Suprapubic skin (tissue), 4 donors: ENCODE results near the gene ADCY3.

Experiments used
- CTCF ChIP-seq, 2 donors: fragments of 200-600 bp in 1 of 2; fragments of 450-650 bp in 1 of 2; sonication (generic) in 1 of 2; IDR thresholded peaks; one replicate each; pipeline ENCODE4 v1.5.1; 2016 to 2019; ENCODE audit warnings: antibody characterized with exemption in 2 of 2, mild to moderate bottlenecking in 1 of 2, moderate library complexity in 1 of 2
- EP300 ChIP-seq: sonication (generic); formaldehyde crosslinking; IDR thresholded peaks from one replicate; pipeline ENCODE4 v1.6.1; 2017; ENCODE audit warnings: antibody characterized with exemption
- POLR2A ChIP-seq, 2 donors: fragments of 450-650 bp; IDR thresholded peaks; one replicate each; pipeline ENCODE4 v1.6.1; 2017; ENCODE audit warnings: antibody characterized with exemption in 2 of 2, mild to moderate bottlenecking in 2 of 2, moderate library complexity in 2 of 2
- POLR2AphosphoS5 ChIP-seq, 3 donors: sonication (generic); formaldehyde crosslinking; IDR thresholded peaks; one replicate each; pipeline ENCODE4 v1.6.1; 2017; ENCODE audit warnings: antibody characterized with exemption in 3 of 3

GRCh38 chr2:24935145-24935544 is 15.1 kb upstream of the ADCY3 start:
- TF ChIP-seq POLR2A (IDR thresholded peaks at IDR 0.05) (no peak), CTCF (IDR thresholded peaks at IDR 0.05) (no peak), EP300 (no peak), POLR2AphosphoS5 (IDR thresholded peaks at IDR 0.05) (no peak)
